Measurements from ENCODE around the gene INPP4A.

The INPP4A gene

GRCh38 chr2:98565286-98565860, 120.7 kb downstream of the INPP4A start:
- no peaks in the 10 kb centered on the region for H3K9me3 Mint-ChIP-seq
- peaks cover 2% of the 10 kb centered on the region for H3K27me3 Mint-ChIP-seq (ENCODE audit: low read depth, poor library complexity)
- H3K27ac Mint-ChIP-seq, result no peak overlapping the region
- TF ChIP-seq, protein P1, sequence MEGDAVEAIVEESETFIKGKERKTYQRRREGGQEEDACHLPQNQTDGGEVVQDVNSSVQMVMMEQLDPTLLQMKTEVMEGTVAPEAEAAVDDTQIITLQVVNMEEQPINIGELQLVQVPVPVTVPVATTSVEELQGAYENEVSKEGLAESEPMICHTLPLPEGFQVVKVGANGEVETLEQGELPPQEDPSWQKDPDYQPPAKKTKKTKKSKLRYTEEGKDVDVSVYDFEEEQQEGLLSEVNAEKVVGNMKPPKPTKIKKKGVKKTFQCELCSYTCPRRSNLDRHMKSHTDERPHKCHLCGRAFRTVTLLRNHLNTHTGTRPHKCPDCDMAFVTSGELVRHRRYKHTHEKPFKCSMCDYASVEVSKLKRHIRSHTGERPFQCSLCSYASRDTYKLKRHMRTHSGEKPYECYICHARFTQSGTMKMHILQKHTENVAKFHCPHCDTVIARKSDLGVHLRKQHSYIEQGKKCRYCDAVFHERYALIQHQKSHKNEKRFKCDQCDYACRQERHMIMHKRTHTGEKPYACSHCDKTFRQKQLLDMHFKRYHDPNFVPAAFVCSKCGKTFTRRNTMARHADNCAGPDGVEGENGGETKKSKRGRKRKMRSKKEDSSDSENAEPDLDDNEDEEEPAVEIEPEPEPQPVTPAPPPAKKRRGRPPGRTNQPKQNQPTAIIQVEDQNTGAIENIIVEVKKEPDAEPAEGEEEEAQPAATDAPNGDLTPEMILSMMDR (IDR thresholded peaks at IDR 0.05), result no peak
- DNase-seq, result no peak
- H3K4me3 Mint-ChIP-seq, result no peak overlapping the region
- peaks cover 31% of the 10 kb centered on the region for H3K36me3 Mint-ChIP-seq (ENCODE audit: low read depth)
- peaks cover 6% of the 10 kb centered on the region for H3K4me1 Mint-ChIP-seq

GRCh38 chr2:98565941-98566340, 121.3 kb downstream of the INPP4A start:
- TF ChIP-seq, protein P1 (IDR thresholded peaks at IDR 0.05), result no peak
- H3K27me3 Mint-ChIP-seq (ENCODE audit: low read depth, poor library complexity), result peaks cover 2% of the 10 kb centered on the region
- H3K9me3 Mint-ChIP-seq, result no peaks in the 10 kb centered on the region
- H3K36me3 Mint-ChIP-seq (ENCODE audit: low read depth), result peaks cover 31% of the 10 kb centered on the region
- DNase-seq, result no peak
- H3K4me3 Mint-ChIP-seq, result no peak overlapping the region
- peak overlapping the region; percentile 57 for H3K27ac Mint-ChIP-seq
- peaks cover 6% of the 10 kb centered on the region for H3K4me1 Mint-ChIP-seq

GRCh38 chr2:98568161-98568956, 123.7 kb downstream of the INPP4A start:
- Mint-ChIP-seq H3K36me3 (ENCODE audit: low read depth) (peaks cover 26% of the 10 kb centered on the region), H3K4me1 (no peaks in the 10 kb centered on the region), H3K4me3 (no peak overlapping the region), H3K27ac (no peak overlapping the region), H3K9me3 (no peaks in the 10 kb centered on the region), H3K27me3 (ENCODE audit: low read depth, poor library complexity) (peaks cover 12% of the 10 kb centered on the region)
- no peak for DNase-seq
- TF ChIP-seq, protein P1 (IDR thresholded peaks at IDR 0.05), result no peak

DNA sequence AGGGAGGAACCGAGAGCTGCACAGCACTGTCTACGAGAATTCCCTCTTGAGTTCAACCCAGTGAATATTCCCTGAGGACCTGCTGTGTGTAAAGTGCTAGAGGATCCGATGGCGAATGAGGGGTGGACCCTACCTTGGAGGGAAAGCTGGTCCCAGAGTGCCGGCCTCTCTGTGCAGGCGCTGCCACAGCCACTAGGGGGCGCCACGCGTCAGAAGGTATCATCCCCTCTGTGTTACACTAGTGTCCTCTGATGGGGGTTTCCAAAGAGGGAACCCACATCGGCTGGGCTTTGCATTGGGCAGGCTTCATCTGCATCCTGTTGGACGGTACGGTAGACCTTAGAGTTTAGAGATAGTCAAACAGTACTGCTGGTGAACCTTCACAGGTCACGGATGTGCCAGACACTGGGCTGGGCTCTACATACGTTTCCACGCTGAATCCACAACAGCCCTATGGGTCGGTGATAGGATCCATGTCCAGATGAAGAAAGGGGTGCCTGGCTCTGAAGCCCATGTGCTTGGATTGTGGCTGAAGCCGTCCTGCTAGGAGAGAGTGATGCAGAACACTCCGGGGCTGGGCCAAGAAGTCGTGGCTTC, 124.6 kb downstream of the INPP4A start:
- peaks cover 31% of the 10 kb centered on the region for H3K36me3 Mint-ChIP-seq (ENCODE audit: low read depth)

DNA sequence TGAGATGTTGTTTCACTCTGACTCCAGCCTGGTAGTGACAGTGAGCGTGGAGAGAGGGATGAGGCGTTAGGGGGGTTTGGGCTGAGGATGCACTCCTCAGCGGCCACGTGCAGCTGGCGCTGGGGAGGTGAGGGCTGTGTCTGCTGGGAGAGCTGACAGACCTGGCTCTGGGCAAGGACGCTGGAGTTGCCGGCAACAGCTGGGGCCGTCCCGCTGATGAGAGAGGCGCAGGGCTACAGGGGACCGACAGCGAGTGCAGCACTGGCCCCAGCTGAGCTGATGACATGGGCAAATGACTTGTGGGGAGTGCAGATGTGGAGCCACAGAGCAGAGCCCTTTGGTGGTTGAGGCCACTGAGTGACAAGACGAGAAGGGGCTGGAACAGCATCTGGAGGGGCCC, 125.3 kb downstream of the INPP4A start:
- Mint-ChIP-seq H3K4me1 (no peaks in the 10 kb centered on the region), H3K36me3 (ENCODE audit: low read depth) (peaks cover 31% of the 10 kb centered on the region), H3K27me3 (ENCODE audit: low read depth, poor library complexity) (peaks cover 12% of the 10 kb centered on the region), H3K4me3 (no peak overlapping the region), H3K9me3 (no peaks in the 10 kb centered on the region), H3K27ac (peak overlapping the region; percentile 74)
- no peak for DNase-seq
- TF ChIP-seq, protein P1 (IDR thresholded peaks at IDR 0.05), result no peak

More for the DNA sequence above, 124.6 kb downstream of the INPP4A start:
- Mint-ChIP-seq H3K4me3 (no peak overlapping the region), H3K4me1 (no peaks in the 10 kb centered on the region), H3K27me3 (ENCODE audit: low read depth, poor library complexity) (peaks cover 12% of the 10 kb centered on the region), H3K27ac (peak overlapping the region; percentile 74), H3K9me3 (no peaks in the 10 kb centered on the region)
- TF ChIP-seq, protein P1 (IDR thresholded peaks at IDR 0.05), result peak; percentile 80
- DNase-seq, result peak; percentile 74

Data from nephron progenitor cell (in vitro differentiated cells).